ENCODE results near the gene TENM4.

Gene TENM4

DNA sequence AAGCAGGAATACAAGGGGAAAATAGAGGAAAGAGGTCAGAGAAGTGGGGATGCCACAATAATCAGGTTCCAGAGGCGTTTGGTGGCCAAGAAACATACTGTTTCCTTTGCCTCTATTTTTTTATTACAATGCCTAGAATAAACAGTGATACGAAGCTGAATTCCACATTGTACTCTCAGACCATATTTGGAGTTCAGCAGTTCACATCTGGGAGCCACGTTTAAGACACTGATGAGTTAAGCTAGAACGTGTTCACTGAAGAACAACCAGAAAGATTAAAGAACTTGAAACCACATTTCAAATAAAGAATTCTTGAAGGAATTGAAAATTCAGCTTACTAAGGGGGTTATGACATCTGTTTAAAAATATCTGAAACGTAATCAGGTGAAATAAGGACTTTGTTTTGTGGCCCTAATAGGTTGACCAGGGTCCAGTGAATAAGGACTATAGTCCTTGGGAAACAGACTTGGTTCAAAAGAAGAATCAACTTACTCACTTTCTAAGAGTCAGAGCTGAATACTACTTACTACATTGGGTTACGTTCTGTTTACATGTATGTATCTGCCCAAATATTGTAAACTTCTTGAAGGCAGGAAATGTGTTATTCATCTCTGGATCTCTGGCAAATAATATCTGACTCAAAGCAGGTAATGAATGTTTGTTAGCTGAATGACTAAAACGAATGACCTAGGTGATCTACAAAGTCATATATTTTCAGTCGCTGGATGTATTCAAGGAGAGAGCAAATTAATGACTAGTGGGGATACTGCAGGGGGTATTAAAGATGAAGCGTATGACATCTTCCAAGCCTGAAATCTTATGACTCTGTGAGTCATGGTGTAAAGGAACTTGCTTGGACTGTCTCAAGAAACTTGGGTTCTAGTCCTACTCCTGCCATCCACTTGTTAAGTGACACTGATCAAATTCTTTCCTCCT lies 619.2 kb downstream of the TENM4 start:
- no peak for DNase-seq

DNA sequence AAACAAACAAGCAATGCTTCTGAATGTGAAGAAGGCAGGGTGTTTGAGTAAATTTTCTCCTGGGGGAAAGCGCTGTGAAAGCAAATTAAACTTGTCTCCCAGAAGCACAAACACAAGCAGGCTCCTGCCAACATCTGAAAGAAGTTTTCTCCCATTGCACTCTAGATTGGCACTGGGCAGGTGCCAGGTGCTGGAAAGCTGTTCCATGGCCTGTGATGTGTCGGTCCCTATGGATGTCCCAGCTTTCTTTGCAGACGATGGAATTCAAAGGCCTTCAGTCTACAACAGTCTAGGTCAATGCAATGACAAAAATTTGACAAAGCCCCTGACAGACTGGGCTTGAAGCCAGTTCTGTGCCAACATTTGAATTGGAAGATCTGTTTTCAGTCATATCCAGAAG lies 620.1 kb downstream of the TENM4 start:
- DNase-seq, result no peak

- DNase-seq, result no peak
Measured at GRCh38 chr11:78818201-78818600, 622.6 kb downstream of the TENM4 start.

DNA sequence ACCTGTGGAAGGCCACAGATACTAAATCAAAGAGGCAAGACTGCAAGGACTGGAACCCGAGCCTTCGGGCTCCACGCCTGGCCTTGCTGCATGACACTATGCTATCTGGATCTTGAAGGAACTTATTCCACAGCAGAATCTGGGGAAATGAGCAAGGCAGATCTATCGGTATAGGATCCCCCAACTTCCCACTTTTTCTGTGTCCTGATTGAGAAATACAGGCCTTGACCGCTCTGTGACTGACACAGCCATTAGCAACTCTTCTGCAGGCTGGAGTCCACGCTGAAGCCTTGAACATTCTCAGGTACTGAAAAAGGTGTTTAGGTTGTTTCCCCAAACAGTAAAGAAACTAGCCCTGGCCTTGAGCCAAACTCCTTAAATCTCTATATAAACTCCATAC lies 625.0 kb downstream of the TENM4 start:
- DNase-seq, result no peak

GRCh38 chr11:78812513-78813293 lies 628.1 kb downstream of the TENM4 start:
- no peak for DNase-seq

GRCh38 chr11:78810559-78811009 lies 630.2 kb downstream of the TENM4 start:
- DNase-seq, result no peak

DNA sequence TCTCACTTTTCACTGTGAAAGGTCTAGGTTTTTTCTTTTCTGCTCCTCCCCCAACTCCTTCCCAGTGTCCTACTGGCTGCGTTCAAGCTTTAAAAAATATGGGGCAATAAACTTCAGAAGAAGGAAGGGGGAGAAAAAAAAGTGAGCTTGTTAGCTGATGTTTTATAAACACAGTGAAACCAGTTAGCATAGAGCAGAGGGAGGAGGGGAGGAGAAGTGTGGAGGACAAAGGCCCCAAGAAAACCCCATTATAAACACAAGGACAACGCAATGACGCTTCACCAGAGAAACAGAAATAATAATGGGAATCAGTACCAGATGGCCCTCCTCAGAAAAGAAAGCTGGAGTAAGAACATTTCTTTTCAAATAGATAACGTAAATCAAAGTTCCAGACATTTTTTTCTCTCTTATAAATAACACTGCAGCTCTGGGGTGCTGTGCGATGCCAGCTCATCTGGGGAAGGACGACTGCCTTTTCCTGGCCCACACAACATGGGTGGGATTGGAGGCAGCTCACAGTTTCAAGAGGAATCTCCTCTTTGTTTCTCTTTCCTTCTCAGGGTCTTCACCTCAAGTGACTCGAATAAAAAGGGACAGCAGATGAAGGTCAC lies 630.8 kb downstream of the TENM4 start:
- no peak for DNase-seq

- no peak for DNase-seq
Measured at GRCh38 chr11:78808923-78809322, 631.9 kb downstream of the TENM4 start.

DNA sequence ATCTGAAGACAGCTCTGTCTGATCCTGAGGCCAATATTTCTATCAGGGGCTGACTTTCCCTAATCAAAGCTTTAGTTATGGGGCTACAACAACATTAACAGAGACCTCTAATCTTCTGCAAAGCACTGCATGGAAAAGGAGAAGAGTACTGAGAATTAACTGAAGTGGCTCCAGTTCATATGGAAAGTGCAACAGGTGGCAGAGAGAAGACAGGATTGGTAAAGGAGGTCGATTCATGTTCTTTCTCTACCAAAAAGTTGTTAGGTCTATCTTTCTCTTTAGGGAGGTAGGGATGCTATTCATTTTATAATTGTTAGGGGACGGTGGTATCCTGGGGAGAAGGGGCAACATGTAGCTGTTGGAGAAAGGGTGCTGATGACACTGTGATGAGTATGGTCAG lies 633.5 kb downstream of the TENM4 start:
- no peak for DNase-seq

DNA sequence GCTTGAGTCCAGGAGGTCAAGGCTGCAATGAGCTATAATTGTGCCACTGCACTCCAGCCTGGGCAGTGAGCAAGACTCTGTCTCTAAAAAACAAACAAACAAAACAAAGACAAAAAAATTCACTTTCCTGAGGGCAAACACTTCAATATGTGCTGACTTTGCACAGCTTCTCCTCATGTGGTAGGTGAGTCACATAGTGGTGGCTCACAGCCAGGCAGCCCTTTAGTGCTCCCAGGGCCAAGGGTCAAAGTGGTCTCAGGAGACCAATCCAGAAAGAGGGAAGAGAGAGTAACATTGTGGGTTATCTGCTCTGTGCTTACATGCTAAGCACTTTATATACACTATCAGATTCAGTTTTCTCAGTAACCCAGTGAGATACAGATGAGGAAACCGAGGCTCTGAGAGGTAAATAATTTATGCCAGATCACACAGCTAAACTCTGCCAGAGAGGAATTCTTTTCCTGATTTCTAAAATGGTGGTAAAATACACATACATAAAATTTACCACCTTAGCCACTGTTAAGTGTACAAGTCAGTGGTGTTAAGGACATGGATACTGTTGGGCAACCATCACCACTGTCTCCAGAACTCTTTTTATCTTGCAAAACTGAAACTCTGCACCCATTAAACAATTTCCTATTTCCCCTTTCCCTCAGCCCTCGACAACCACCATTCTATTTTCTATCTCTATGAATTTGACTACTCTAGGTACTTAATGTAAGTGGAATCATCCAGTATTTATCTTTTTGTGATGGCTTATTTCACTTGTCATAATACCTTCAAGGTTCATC lies 634.4 kb downstream of the TENM4 start:
- DNase-seq, result no peak

DNA sequence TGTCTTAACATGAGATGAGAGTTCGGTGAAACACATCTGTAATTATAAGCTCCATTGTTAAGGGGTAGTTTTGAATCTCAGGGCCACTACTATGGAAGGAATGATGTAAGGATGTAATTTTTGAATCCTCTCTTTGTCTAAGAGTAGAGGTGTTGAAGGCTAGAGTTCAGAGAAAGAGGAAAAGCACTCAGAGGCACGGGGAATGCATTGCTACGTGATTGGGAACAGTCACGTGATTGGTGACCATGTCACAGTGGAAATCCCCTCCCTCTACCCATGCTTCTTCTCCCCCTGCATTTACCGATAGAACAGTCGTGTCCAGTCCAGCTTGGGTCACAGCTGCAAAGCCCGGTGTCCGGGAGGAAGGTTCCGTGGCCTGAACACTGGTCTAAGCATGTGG lies 635.8 kb downstream of the TENM4 start:
- no peak for DNase-seq

DNA sequence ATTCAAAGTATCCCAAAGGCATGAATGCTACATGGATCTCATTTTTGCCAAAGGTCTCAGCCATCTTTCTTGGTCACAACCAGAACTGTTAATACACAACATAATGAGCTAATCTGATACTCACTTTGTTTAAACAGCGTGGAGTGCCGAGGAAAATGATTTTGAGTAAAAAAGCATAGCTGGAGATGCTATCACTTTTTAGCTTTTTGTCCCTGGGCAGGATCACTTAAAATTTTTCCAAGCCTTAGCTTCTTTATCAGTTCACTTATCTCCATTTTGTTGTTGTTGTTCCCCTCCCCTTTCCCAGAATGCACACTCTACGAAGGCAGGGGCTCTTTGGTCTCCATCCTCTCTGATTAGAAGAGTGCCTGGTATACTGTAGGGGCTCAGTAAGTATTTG lies 636.8 kb downstream of the TENM4 start:
- DNase-seq, result no peak

DNA sequence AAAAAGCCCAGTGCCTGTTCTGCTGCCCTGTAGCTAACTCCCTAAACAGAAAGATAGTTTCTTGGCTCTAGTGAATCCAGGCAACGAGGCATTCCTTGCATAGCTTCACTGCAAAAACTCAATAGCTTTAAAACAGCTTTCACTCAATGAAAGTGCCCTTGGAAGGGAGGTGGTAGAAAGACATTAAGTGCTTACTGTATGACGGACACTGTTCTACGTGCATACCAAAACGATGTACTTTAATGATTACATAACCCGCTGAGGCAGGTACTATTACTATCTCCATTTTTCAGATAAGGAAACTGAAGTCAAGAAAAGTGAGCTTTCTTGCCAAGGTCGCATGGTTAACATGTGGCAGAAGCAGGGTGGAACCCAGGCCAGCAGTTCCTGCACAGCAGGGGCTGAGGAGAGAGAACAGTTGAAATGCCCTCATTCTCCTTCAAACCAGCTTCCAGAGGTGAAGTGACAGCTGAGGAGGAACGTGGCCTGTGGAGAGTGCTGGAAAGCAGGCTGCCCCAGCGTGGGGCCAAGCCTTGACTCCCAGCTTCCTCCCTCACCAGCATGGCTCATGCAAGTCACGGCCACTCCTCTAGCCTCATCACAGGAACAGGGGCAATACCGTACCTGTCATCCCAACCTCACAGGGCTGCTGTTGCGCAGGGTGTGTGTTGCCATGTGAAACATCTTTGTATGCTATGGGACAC lies 638.6 kb downstream of the TENM4 start:
- no peak for DNase-seq

- peak in 1 of 2 experiments; percentile 18 for DNase-seq
Measured at GRCh38 chr11:78801161-78801884, 639.5 kb downstream of the TENM4 start.

DNA sequence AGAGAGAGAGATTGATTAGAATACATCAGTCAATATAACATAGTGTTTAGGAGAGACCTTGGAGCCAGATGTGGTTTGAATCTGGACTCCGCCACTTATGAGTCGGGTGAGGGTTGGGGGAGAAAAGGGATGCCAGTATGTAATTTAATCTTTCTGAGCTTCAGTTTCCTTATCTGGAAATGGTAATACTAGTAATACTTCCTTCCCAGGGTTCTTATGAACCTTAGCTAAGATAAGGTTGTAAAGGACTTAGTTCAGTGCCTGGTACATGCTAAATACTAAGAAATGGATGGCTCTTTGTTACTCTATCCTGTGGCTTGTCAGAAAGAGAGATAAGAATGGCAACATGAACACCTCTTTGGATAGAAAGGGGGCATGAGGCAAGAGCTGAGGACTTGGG lies 640.1 kb downstream of the TENM4 start:
- DNase-seq, result no peak

DNA sequence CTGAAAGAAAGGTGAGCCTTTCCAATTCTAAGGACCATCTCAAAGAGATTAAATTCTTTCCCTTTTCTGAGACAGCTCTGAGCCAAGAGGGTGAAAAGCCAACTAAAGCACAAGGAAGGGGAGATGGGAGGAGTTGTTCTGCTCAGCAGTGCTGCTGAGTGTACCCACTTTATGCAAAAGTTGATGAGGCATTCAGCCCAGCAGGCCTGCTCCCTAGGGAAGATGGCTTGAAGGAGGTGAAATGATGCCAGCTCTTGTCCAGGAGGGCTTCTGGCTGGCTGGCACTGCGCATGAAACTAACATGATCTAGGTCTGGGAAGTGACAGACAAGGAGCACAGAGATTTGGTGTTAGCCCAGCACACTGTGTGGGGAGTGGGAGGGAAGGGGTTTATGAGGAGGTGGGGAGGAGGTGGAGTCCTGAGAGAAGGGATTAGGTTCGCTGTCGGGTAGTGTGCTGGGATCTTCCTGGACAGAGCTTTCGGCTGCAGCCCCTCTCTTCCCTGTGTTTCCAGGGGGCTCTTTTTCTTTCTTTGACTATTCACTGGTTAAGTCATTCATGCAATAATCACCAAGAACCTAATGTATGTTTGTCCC lies 640.6 kb downstream of the TENM4 start:
- DNase-seq, result no peak

- peak in 1 of 2 experiments; percentile 47 for DNase-seq
Measured at GRCh38 chr11:78798663-78799062, 642.2 kb downstream of the TENM4 start.

GRCh38 chr11:78797559-78797958 lies 643.3 kb downstream of the TENM4 start:
- no peak for DNase-seq

GRCh38 chr11:78796956-78797355 lies 643.9 kb downstream of the TENM4 start:
- no peak for DNase-seq

DNA sequence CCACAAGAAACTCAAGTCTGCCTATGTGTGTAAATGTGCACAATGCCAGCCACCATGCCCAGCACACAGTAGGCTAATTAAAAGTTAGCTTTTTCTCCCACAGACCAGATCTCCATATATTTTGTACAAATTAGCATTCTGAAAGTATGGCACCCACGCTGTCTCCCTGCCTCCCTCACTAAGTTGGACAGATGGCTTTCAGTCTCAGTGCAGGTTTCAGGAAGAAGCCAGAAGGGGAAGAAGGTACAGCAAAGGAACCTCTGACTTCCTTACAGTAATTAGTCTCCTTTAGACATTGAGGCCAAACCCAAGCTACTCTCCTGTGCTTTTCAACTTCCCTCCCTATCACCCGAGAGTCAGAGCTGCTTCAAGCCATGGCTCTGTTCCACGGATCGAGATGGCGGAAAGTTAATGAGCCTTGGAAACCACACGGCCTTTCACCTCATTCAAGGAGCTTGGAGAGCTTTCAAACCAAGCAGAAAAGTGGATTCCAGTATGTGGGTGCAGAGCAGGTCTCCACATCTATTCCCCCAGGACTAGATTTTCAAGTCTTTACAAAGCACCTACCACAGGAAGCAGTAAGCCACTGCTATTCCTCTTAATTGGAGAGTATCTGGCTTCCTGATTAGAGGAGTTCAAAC lies 645.1 kb downstream of the TENM4 start:
- DNase-seq, result no peak

All from NCI-H446 (cell line).